ENCODE results near the gene MATK.
A peak's percentile ranks its signal among the peaks of the same experiment; 100 is the strongest.

The MATK gene

DNA sequence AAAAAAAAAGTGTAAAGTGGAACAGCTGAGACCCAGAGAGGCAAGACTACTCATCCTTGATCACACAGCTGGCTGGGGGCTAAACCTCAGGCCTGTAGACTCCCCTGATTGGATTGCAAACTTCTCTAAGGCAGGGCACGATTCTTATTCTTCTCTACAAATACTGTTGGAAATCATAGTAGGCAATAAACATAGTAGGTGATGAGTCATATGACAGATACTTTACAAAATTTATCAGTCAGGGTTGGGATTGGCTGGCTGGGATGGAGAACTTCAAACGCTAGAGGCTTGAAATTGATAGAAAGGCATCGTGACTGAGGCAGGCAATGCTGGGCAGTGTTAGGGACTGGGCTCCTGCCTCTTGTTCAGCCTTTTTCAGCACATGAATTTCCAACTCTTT, 5.9 kb upstream of the MATK start:
- peaks cover 2% of the 10 kb centered on the region; the same call in 1 of the 2 replicates for H3K27me3 ChIP-seq
- H4K20me1 ChIP-seq = no peaks in the 10 kb centered on the region
- no peak overlapping the region for H3K27ac ChIP-seq
- no peak overlapping the region for H3K4me3 ChIP-seq
- H3K36me3 ChIP-seq = no peaks in the 10 kb centered on the region
- no peak overlapping the region for H3K4me2 ChIP-seq
- H3K9ac ChIP-seq = no peak overlapping the region
- peaks cover 19% of the 10 kb centered on the region for H3K9me3 ChIP-seq
- peaks cover 6% of the 10 kb centered on the region for H3K4me1 ChIP-seq
- no peak for TF ChIP-seq Cebpa-rat (IDR thresholded peaks at IDR 0.05)

DNA sequence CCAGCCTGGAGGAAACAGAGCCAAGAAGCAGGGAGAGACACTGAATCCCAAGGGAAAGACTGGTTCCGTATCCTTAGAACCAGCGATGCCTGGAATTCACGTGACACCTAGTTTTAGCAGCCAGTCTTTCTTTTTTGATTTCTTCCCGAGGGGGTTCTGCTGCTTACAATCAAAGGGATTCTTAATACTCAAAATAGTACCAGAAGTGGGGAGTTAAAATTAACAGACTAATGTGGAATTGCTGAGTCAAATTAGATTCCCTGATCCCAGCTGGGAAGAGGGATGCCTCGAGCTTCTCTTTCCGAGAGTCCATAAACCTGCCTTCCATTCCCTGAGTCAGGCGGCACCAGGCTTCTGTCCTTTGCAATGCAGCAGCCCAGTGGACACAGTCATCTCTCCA, 4.8 kb upstream of the MATK start:
- Histone ChIP-seq H4K20me1 (no peaks in the 10 kb centered on the region), H3K9me3 (peaks cover 9% of the 10 kb centered on the region), H3K36me3 (no peaks in the 10 kb centered on the region), H3K4me1 (peaks cover 6% of the 10 kb centered on the region), H3K4me3 (no peak overlapping the region), H3K4me2 (no peak overlapping the region), H3K27ac (no peak overlapping the region), H3K27me3 (peaks cover 13% of the 10 kb centered on the region), H3K9ac (no peak overlapping the region)
- TF ChIP-seq Cebpa-rat (IDR thresholded peaks at IDR 0.05) = no peak

DNA sequence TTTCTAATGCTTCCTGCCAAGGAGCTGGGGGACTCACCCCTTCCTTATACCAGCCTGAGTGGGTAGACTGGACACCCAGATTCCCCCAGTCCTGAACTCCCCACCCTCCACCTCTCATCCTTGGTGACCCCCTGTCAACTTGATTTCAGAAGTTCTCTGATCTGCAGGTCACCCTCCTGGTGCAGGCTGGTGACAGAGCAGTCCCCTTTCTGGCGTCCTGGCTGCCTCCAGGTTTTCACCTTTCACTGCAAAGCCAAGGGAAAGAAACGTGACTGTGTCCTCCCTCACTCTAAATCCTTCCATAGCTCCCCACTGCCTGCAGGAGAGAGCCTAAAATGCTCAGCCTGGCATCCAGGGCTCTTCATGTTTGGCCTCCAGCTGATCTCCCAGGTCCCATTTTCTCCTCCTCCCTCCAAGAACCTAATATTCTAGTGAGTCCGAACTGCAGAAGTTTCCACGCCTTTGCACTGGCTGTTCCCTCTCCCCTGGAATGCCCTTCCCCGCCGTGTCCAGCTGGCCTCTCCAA, 4.1 kb upstream of the MATK start:
- H3K4me1 ChIP-seq = peaks cover 10% of the 10 kb centered on the region
- TF ChIP-seq Cebpa-rat (IDR thresholded peaks at IDR 0.05) = no peak
- H3K27me3 ChIP-seq = peaks cover 19% of the 10 kb centered on the region
- peaks cover 9% of the 10 kb centered on the region for H3K9me3 ChIP-seq
- H3K4me2 ChIP-seq = no peak overlapping the region
- H3K27ac ChIP-seq = no peak overlapping the region
- H3K9ac ChIP-seq = no peak overlapping the region
- H3K4me3 ChIP-seq = no peak overlapping the region
- no peaks in the 10 kb centered on the region for H3K36me3 ChIP-seq
- H4K20me1 ChIP-seq = no peaks in the 10 kb centered on the region

DNA sequence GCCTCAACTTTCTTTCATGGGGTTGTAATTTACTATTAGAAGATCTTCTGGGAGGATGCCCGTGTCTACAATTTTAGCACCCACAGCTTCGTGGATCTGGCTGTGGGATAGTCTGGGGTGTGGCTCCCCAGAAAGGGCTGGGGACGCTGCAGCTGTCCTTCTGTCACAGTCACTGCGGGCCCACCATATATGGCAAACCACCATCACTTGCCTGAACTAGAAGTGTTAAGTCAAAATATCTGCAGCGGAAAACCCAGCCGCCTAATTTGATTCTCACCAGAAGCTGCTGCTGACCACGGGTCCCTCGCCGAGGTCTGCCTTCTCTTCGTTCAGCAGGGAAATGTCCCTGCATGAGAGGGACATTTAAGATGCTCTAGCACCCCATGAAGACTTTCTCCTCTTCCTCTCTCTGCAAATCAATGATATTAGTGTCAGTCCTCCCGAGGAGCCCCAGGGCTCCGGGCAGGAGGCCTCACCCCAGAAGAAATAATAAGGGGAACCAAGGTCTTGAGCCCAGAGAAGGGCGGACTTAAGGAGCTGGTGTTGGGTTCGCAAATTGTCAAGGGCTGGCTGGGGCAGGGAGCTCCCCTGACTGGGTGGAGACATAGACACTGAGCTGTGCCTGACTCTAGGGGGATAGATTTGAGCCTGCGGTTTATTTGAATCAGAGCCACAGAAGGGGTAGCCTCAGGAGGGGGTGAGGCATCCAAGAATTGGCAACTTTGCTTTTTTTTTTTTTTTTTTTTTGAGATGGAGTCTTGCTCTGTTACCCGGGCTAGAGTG, 3.0 kb upstream of the MATK start:
- H3K4me2 ChIP-seq = no peak overlapping the region
- no peak overlapping the region for H3K27ac ChIP-seq
- H3K4me1 ChIP-seq = peaks cover 17% of the 10 kb centered on the region
- H3K9me3 ChIP-seq = peaks cover 9% of the 10 kb centered on the region
- no peaks in the 10 kb centered on the region for H3K36me3 ChIP-seq
- no peak overlapping the region for H3K9ac ChIP-seq
- 0 out of 2 replicates have a peak, but pooled peaks cover 7% of the 10 kb centered on the region for H4K20me1 ChIP-seq
- no peak for TF ChIP-seq Cebpa-rat (IDR thresholded peaks at IDR 0.05)
- no peak overlapping the region for H3K4me3 ChIP-seq
- peaks cover 30% of the 10 kb centered on the region for H3K27me3 ChIP-seq

DNA sequence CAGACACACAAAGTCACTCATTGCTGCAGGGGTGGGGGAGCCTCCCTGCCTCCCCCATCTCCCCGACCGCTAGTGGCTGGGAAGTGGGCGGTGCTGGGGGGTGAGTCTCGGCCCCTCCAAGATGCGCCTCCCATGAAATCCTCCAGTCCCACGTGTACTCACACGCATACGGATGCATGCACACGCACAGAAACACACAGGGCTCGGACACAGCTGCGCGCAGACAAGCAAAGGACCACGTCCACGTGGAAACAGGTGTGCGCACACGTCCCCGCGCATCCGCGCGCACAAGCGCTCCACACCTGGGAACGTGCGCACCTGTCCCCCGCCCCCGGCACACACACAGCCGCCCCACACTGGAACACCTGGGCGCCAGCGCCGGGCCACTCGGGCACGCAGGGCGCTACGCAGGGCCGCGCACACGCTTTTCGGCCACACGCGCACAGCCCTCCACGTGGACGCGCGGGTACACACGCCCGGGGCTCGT, 687 bp downstream of the MATK start:
- H4K20me1 ChIP-seq = 0 out of 2 replicates have a peak, but pooled peaks cover 7% of the 10 kb centered on the region
- no peak overlapping the region for H3K4me3 ChIP-seq
- no peak overlapping the region for H3K27ac ChIP-seq
- H3K36me3 ChIP-seq = no peaks in the 10 kb centered on the region
- TF ChIP-seq Cebpa-rat (IDR thresholded peaks at IDR 0.05) = no peak
- H3K4me2 ChIP-seq = no peak overlapping the region
- H3K9me3 ChIP-seq = peaks cover 24% of the 10 kb centered on the region
- peaks cover 38% of the 10 kb centered on the region for H3K27me3 ChIP-seq
- no peak overlapping the region for H3K9ac ChIP-seq
- H3K4me1 ChIP-seq = peaks cover 10% of the 10 kb centered on the region; the same call in 1 of the 2 replicates

DNA sequence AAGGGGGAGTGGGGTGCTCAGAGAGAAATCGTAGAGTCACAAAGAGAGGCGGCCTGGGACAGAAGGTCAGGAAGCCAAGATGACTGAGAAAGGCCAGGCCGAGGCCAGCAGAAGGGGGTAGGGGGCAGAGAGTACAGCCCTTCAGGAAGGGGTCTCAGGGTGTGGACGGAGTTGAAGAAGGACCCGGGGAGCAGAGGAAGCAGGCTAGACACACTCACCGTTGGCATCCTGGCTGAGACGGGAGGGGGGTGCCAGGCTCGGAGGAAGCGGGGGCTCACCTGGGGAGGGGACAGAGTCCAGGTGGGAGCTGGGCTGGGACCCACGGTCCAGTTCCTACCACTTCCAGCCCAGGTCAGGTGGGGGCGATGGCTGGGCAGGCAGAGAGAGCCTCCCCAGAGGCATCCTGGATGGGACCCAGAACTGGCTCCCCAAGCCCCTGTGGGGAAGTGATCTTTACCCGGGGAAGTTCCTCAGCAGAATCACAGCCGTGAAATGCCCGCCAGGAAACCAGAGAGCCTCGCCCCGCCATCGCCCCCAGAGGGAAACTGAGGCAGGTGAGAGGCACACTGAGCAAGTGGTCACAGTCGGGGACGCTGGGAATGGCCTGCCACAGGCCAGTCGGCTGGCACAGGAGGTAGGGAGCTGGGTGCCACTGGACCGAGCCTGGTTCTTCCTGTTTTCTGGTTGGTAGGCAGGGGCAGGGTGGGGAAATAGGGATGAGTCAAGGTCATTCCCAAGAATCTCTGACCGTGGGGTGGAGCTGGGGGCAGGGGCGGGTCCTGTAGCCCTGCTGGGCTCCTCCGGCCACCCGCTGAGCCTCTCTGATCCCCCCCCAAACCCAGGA, 1.4 kb downstream of the MATK start:
- H3K4me2 ChIP-seq = peak overlapping the region; percentile 28
- H3K9me3 ChIP-seq = peaks cover 24% of the 10 kb centered on the region
- peaks cover 38% of the 10 kb centered on the region for H3K27me3 ChIP-seq
- no peaks in the 10 kb centered on the region for H3K36me3 ChIP-seq
- 0 out of 2 replicates have a peak, but pooled peaks cover 7% of the 10 kb centered on the region for H4K20me1 ChIP-seq
- H3K4me3 ChIP-seq = no peak overlapping the region
- H3K9ac ChIP-seq = no peak overlapping the region
- H3K4me1 ChIP-seq = peaks cover 10% of the 10 kb centered on the region; the same call in 1 of the 2 replicates
- H3K27ac ChIP-seq = no peak overlapping the region
- no peak for TF ChIP-seq Cebpa-rat (IDR thresholded peaks at IDR 0.05)

DNA sequence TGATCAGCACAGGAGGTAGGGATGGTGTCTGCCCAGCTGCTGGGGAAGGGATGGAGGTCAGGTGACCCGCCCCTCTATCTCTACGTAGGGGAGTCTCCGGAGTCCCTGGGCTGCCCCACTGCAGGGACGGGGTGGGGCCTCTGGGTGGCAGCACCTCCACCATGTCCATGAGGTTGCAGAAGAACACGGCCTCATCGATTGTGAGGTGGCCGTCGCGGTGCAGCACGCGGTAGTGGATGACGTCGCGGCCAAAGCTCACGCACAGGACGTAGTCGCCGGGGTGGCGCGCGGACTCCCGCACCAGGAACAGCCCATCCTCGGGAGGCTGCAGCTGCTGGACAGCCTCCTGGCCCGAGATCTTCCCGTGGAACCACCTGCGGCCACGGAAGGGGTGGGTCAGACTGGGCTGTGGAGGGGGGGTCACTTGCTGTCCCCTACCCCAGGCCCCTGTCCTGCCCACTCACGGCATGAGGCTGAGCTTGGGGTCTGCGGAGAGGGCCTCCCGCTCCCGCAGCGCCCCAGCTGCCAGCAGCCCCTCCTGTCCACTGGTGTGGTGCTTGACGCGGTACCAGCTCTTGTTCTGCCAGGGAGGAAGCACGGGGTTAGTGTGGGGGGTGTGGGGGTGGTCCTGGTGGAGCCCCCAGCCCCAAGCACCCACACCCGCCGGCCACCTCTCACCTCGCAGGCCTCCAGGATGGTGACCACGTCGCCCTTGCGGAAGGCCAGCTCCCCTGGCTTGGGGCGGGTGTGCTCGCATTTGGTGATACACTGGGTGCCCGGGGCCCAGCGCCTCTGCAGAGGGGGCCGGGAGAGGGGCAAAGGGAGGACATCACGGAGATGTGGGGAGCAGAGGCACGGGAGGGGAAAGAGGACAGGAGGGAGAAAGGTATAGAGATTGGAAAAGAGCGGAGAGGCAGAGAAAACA, 2.3 kb downstream of the MATK start:
- Histone ChIP-seq H3K4me3 (no peak overlapping the region), H3K4me1 (peaks cover 10% of the 10 kb centered on the region; the same call in 1 of the 2 replicates), H3K9ac (no peak overlapping the region), H3K36me3 (no peaks in the 10 kb centered on the region), H4K20me1 (0 out of 2 replicates have a peak, but pooled peaks cover 7% of the 10 kb centered on the region), H3K9me3 (peaks cover 24% of the 10 kb centered on the region), H3K4me2 (no peak overlapping the region), H3K27me3 (peaks cover 38% of the 10 kb centered on the region), H3K27ac (no peak overlapping the region)
- no peak for TF ChIP-seq Cebpa-rat (IDR thresholded peaks at IDR 0.05)

DNA sequence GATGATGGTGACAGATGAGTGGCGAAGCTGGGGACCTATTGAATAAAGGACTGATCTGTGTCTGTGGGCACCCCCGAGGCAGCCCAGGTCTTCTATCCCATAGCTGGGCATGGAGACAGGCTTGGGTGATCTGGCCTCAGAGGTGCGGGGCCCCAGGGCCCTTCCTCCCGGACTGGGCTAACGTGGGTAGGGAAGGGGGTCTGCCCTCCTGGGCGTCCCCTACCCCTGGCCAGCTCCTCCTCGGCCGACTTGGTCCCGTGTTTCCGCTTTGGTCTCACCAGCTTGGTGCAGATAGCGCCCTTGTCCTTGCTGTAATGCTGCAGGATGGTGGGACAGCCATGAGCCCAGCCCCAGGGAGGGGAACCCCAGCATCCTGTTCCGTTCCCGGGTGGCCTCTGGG, 3.3 kb downstream of the MATK start:
- Histone ChIP-seq H3K27me3 (peaks cover 38% of the 10 kb centered on the region), H3K9me3 (peaks cover 31% of the 10 kb centered on the region), H3K4me1 (peaks cover 10% of the 10 kb centered on the region; the same call in 1 of the 2 replicates), H3K9ac (no peak overlapping the region), H3K4me3 (no peak overlapping the region), H4K20me1 (0 out of 2 replicates have a peak, but pooled peaks cover 7% of the 10 kb centered on the region), H3K27ac (no peak overlapping the region), H3K36me3 (no peaks in the 10 kb centered on the region), H3K4me2 (no peak overlapping the region)
- no peak for TF ChIP-seq Cebpa-rat (IDR thresholded peaks at IDR 0.05)

DNA sequence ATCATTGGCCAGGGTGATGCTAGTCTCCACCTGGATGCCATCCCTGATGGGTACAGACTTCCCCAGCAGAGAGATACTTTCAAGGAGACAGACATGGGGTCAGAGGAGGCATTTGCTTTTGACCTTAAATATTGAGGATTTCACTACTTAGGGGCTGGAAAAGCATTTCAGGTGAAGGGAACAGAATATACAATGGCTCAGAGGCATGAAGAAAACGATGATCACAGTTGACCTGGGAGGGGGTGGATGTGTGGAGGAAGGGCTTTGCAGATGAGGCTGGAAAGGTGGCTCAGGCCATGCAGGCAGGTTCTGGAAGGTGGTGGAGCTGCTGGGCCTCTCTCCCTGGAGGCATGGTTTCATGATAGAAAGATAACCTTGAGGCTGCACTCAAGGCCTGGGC, 3.9 kb downstream of the MATK start:
- no peak overlapping the region for H3K4me3 ChIP-seq
- H3K9ac ChIP-seq = no peak overlapping the region
- H3K4me2 ChIP-seq = no peak overlapping the region
- H3K36me3 ChIP-seq = no peaks in the 10 kb centered on the region
- peaks cover 38% of the 10 kb centered on the region for H3K27me3 ChIP-seq
- H3K27ac ChIP-seq = no peak overlapping the region
- peaks cover 35% of the 10 kb centered on the region for H3K9me3 ChIP-seq
- peaks cover 10% of the 10 kb centered on the region; the same call in 1 of the 2 replicates for H3K4me1 ChIP-seq
- TF ChIP-seq Cebpa-rat (IDR thresholded peaks at IDR 0.05) = no peak
- 0 out of 2 replicates have a peak, but pooled peaks cover 7% of the 10 kb centered on the region for H4K20me1 ChIP-seq

Measured in BLaER1 (cell line).